Erythroblast (primary cell): ENCODE results near the gene KIRREL3.

Experiments
- DNase-seq, 2 experiments: peaks; one replicate each; lab custom pipeline; 2025; lab: John Stamatoyannopoulos, UW
- GATA1 ChIP-seq: IDR thresholded peaks from 2 replicates; pipeline ENCODE4 v1.6.1; 2011; ENCODE audit warnings: low read depth, mild to moderate bottlenecking, control low read depth, low read length, moderate library complexity
- POLR2A ChIP-seq: IDR thresholded peaks from 2 replicates; pipeline ENCODE4 v1.6.1; 2011; ENCODE audit warnings: mild to moderate bottlenecking, low read length

Gene KIRREL3

GRCh38 chr11:126754591-126755426, 245.8 kb downstream of the KIRREL3 start:
- no peak for TF ChIP-seq GATA1
- no peak for TF ChIP-seq POLR2A
- no peak for DNase-seq

DNA sequence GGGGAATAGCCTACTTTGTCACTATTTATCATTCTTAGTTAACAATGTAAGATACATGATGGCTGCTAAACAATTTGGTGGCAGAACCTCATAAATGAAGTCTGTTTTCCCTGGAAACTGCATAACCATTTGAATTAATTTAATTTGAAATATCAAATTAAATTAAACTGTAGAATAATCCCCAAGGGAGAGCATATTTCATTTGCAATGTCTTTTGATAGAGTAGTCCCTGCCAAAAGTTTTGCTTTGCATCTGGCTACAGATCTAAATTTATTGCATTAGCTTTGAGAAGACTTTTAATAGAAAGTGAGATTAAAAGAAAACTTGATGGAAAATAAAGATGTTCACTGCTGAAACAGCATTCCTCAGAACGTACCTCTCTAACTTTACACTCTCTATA, 246.6 kb downstream of the KIRREL3 start:
- TF ChIP-seq GATA1 (no peak), POLR2A (no peak)
- DNase-seq, result no peak

- DNase-seq, result no peak
- no peak for TF ChIP-seq GATA1
- TF ChIP-seq POLR2A, result no peak
These were observed 249.3 kb downstream of the KIRREL3 start for GRCh38 chr11:126751242-126751641.

- no peak for DNase-seq
- TF ChIP-seq GATA1 (no peak), POLR2A (no peak)
These were observed 251.8 kb downstream of the KIRREL3 start for GRCh38 chr11:126748793-126749192.

DNA sequence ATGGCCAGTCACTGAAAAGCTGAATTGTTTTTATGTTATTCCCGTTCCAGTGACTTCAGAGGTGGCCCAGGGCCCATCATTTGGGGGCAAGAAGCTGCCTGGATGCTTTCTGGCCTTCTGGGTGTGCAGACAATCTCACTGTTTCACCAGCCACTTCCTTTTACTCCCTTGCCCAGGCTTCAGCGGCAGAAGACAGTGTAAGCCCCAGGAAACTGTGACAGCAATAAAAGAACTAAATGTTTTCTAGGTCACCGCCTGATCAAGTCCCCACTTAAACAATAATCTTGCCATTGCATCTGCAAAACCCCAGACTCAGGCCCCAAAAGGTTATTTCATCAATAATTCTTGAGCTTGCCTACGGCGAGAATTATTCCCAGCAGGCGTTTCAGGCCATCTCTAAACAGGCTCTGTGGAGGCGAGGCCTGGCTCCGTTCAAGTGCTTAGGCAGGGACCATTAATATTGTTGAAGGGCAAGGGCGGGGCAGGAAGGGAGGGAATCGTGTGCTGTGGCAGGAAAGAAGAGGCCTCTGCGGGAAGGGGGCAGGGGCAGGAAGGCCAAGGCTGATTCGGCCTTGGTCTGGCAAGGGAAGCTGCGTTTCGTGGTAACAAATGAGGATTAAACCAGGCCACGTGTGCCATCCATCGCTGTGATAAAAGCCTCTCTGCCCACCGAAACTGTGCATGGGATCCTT, 252.3 kb downstream of the KIRREL3 start:
- no peak for DNase-seq
- TF ChIP-seq GATA1 (no peak), POLR2A (no peak)

GRCh38 chr11:126747315-126747714, 253.3 kb downstream of the KIRREL3 start:
- TF ChIP-seq POLR2A (no peak), GATA1 (no peak)
- no peak for DNase-seq

DNA sequence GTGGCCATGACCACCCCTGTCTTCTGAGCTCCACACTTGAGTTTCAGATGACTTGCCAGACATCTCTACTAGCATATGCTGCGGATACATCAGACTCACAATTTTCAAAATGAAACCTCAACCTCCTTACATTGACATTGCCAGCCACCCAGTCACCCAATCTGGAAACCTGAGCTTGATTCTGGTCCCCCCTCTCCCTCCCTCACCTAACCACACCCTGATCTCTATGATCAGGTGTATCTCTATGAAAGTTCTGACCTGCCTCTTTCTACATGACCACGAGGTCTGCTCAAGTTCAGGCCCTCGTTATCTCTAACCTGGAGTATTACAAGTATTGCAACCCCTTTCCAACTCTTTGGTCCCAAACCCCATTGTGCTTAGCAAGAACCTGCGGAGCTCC, 254.1 kb downstream of the KIRREL3 start:
- DNase-seq, result no peak
- TF ChIP-seq GATA1, result no peak
- TF ChIP-seq POLR2A, result no peak

DNA sequence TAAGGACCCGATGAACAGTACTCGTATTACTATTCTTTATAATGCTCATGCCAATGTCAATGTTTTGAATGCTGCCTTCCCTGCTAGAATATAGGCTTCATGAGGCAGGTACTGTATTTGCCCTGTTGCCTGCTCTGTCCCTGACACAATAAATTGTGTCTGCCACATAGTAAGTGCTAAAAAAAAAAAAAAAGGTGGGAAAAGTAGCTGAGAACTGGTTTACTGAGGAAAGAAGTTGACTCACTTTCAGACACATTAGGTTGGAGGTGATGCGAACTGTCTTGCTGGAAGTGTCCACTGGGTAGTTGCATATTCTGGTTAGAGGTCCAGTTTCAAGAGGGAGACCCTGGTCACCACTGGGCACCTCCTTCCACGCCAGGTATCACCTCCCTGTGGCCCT, 255.9 kb downstream of the KIRREL3 start:
- no peak for TF ChIP-seq GATA1
- TF ChIP-seq POLR2A, result no peak
- no peak for DNase-seq

GRCh38 chr11:126743628-126744027, 256.9 kb downstream of the KIRREL3 start:
- no peak for DNase-seq
- TF ChIP-seq GATA1 (no peak), POLR2A (no peak)

GRCh38 chr11:126742582-126742981, 258.0 kb downstream of the KIRREL3 start:
- no peak for DNase-seq
- TF ChIP-seq GATA1 (no peak), POLR2A (no peak)

- no peak for DNase-seq
- TF ChIP-seq POLR2A (no peak), GATA1 (no peak)
These were observed 259.7 kb downstream of the KIRREL3 start for GRCh38 chr11:126740846-126741245.

GRCh38 chr11:126739499-126740145, 260.9 kb downstream of the KIRREL3 start:
- DNase-seq, result no peak

DNA sequence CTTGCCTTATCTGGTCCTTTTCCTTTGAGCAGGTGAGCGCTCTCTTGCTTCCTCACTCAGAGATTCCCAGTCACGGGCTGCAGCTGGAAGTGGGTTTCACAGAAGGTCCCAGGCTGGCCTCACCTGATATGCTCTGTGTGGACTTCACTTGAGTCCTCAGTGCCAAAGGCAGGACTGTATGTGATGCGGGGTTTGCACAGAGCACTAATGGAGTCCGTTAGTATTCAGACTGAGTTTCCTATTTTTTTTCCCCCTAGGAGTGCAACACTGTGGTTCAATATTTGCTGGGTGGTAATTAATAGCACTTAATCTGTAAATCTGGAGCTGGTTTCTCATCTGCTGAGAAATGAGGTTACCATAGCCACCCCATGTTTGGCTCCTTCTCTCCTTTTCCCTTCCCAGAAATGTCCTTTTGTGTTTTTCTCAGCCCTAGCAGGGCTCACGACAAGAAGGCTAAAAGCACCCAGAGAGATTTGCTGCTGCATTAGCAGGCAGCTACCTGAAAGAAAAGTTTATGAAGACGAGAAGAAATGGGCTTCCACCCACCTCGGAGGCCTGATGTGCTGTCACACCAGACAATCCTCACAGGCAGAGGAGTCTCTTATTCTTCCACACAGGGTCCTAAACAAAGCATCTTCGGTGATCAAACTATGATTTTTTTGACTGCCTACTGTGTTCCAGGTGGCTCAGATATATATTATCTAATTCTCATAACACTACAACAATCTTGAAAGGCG, 262.1 kb downstream of the KIRREL3 start:
- DNase-seq, result no peak
- TF ChIP-seq GATA1, result no peak
- TF ChIP-seq POLR2A, result no peak

More at GRCh38 chr11:126739499-126740145, 260.9 kb downstream of the KIRREL3 start:
- no peak for TF ChIP-seq POLR2A
- TF ChIP-seq GATA1, result no peak
